ENCODE measurements around the gene TCF4. TPM values are rescaled to one million over a fixed set of nuclear protein-coding genes. Genes with fewer than 3 reads are reported as not detected.

The TCF4 gene
- total and polyA plus RNA-seq, 7 donors, result 3.5 to 149 (median 106) TPM

DNA sequence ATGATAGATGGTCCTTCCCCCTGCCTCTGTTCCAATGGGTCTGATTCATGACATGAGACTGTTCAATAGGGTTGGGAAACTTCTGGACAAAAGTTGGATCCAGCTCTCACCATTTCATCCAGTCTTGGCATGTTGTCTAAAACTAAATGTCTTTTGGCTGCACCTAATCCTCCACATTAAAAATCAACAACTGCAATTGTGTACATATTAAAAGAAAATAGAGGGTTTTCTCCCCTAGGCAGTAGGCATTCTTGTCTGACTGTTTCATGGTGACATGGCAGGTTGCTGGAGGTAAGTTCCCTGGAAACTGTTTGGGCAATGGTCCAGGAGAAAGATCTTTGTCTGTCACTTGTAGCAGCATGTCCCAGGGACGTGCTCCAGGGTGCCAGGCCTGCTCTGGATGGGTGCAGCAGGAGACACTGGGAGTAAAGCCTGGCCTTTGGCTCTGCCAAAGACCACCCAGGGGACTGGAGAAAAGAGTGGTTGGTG lies 135.8 kb downstream of the TCF4 start:
- no peaks in the 10 kb centered on the region for H3K36me3 ChIP-seq
- DNase-seq, result no peak
- no peaks in the 10 kb centered on the region for H3K9me3 ChIP-seq
- 63 to 81% methylated on average over 1 of the region's 1 CpG for WGBS, 2 donors
- intact Hi-C loops (cut with DNase I), result no loop called here
- TF ChIP-seq POLR2AphosphoS5 (IDR thresholded peaks at IDR 0.05) (no peak), POLR2A (IDR thresholded peaks at IDR 0.05) (no peak), EP300 (IDR thresholded peaks at IDR 0.05) (no peak)
- TF ChIP-seq, protein P1, sequence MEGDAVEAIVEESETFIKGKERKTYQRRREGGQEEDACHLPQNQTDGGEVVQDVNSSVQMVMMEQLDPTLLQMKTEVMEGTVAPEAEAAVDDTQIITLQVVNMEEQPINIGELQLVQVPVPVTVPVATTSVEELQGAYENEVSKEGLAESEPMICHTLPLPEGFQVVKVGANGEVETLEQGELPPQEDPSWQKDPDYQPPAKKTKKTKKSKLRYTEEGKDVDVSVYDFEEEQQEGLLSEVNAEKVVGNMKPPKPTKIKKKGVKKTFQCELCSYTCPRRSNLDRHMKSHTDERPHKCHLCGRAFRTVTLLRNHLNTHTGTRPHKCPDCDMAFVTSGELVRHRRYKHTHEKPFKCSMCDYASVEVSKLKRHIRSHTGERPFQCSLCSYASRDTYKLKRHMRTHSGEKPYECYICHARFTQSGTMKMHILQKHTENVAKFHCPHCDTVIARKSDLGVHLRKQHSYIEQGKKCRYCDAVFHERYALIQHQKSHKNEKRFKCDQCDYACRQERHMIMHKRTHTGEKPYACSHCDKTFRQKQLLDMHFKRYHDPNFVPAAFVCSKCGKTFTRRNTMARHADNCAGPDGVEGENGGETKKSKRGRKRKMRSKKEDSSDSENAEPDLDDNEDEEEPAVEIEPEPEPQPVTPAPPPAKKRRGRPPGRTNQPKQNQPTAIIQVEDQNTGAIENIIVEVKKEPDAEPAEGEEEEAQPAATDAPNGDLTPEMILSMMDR (IDR thresholded peaks at IDR 0.05), result no peak
- no peak overlapping the region for H3K4me3 ChIP-seq
- H3K27ac ChIP-seq, result peak overlapping the region in 3 of 4 donors; percentile 3 to 22 (median 21)
- H3K27me3 ChIP-seq, result no peaks in the 10 kb centered on the region
- peaks cover 0 to 42% (median 20%) of the 10 kb centered on the region in 4 donors for H3K4me1 ChIP-seq

DNA sequence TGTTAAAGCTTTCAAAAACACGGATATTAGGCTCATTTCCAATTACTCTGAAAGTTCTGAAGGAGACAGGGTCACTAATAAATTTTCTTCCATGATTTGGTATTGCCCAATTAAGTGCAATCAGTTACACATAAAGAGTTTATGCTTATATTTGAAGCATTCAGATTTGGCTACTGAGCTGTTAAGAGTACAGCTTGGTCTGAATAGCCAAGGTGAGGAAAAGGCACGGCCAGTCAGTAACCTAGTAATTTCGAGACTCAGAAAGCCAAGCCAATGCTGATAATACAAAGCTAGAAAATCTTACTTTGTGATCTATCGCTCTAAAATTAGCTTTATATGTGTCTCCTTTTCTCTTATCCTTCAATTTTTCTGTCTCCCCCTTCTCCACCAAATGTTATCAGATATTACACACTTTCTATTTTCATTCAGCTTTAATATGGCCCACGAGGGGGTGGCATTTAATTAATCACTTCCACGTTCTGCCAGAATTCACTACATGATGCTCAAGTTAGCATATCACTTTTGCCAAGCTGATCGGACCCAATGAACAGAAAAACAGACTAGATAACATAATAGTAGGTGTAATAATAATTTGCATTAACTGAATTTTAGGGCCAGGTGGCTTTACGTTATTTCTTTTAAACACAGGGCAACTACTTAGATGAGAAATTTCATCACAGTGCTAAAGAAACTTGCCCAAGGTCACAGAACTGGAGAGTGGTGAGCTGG lies 138.4 kb downstream of the TCF4 start:
- H3K27ac ChIP-seq, result no peak overlapping the region
- intact Hi-C loops (cut with DNase I), result no loop called here
- DNase-seq, result no peak
- H3K4me3 ChIP-seq, result no peak overlapping the region
- no peaks in the 10 kb centered on the region for H3K9me3 ChIP-seq
- 64 to 75% methylated on average over 8 of the region's 8 CpGs for WGBS, 2 donors
- no peaks in the 10 kb centered on the region for H3K27me3 ChIP-seq
- TF ChIP-seq POLR2A (IDR thresholded peaks at IDR 0.05) (no peak), EP300 (IDR thresholded peaks at IDR 0.05) (no peak), POLR2AphosphoS5 (IDR thresholded peaks at IDR 0.05) (no peak)
- TF ChIP-seq, protein P1 (IDR thresholded peaks at IDR 0.05), result no peak
- H3K4me1 ChIP-seq, result peaks cover 0 to 42% (median 13%) of the 10 kb centered on the region in 4 donors
- no peaks in the 10 kb centered on the region for H3K36me3 ChIP-seq

DNA sequence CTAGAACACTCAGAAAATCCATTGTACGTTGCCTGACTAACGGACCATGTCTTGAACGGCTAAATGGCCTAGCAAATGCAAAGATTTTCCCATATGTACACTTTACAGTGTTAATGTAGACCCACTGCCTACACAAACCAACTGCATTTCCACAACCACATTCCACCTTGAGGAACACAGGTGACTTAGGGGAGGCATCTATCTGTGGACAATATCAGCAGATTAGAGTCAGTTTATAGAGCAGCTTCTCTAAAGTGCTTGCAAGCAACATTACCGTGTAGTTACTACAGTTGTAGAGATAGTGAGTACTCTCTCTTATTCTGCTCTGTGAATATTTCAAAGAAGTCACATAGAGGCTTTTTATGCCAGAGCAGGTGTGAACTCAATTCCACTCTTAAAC lies 139.6 kb downstream of the TCF4 start:
- no peaks in the 10 kb centered on the region for H3K9me3 ChIP-seq
- no peak for DNase-seq
- intact Hi-C loops (cut with DNase I), result no loop called here
- H3K4me3 ChIP-seq, result no peak overlapping the region
- H3K36me3 ChIP-seq, result no peaks in the 10 kb centered on the region
- no peak overlapping the region for H3K27ac ChIP-seq
- H3K27me3 ChIP-seq, result no peaks in the 10 kb centered on the region
- peaks cover 0 to 46% (median 13%) of the 10 kb centered on the region in 4 donors for H3K4me1 ChIP-seq
- WGBS, 2 donors, result 72 to 80% methylated on average over 4 of the region's 4 CpGs
- TF ChIP-seq, protein P1 (IDR thresholded peaks at IDR 0.05), result no peak
- no peak for TF ChIP-seq POLR2AphosphoS5 (IDR thresholded peaks at IDR 0.05)

DNA sequence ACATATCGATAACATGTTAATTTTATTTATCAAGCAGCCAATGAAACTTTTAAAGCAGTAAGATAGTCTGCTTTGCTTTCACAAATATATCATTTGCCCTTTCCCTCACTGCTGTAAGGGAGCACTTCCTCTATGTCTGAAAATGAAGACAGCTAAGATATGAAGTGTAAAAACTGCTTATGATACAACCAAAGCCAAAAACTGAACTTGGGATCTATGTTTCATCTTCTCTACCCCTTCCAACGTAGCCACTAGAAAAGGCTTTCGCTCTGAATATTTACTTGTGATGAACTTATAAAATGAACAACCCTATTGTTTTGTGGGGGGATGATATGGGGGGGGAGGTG lies 140.3 kb downstream of the TCF4 start:
- Histone ChIP-seq H3K27me3 (no peaks in the 10 kb centered on the region), H3K9me3 (no peaks in the 10 kb centered on the region), H3K36me3 (no peaks in the 10 kb centered on the region), H3K4me1 (peaks cover 0 to 46% (median 13%) of the 10 kb centered on the region in 4 donors), H3K4me3 (no peak overlapping the region), H3K27ac (no peak overlapping the region)
- TF ChIP-seq EP300 (IDR thresholded peaks at IDR 0.05) (no peak), POLR2A (IDR thresholded peaks at IDR 0.05) (no peak), POLR2AphosphoS5 (IDR thresholded peaks at IDR 0.05) (no peak)
- TF ChIP-seq, protein P1 (IDR thresholded peaks at IDR 0.05), result no peak
- intact Hi-C loops (cut with DNase I), result no loop called here
- DNase-seq, result no peak
- 85 to 86% methylated on average over 3 of the region's 3 CpGs for WGBS, 2 donors

Data from sigmoid colon (tissue), 7 donors.